ELF-1 (cell line): Measurements from ENCODE around the gene OBSL1.

Source experiments
- DNase-seq: peaks from one replicate; pipeline ENCODE4 v3.0.0-alpha.2; 2016; ENCODE audit warnings: low read depth, low spot score

OBSL1 gene

GRCh38 chr2:219513787-219514186, 57.6 kb downstream of the OBSL1 start:
- no peak for DNase-seq

GRCh38 chr2:219512524-219513216, 58.7 kb downstream of the OBSL1 start:
- no peak for DNase-seq

- DNase-seq, result no peak
Measured at GRCh38 chr2:219511547-219512325, 59.6 kb downstream of the OBSL1 start.

GRCh38 chr2:219510512-219511135, 60.7 kb downstream of the OBSL1 start:
- DNase-seq, result no peak

DNA sequence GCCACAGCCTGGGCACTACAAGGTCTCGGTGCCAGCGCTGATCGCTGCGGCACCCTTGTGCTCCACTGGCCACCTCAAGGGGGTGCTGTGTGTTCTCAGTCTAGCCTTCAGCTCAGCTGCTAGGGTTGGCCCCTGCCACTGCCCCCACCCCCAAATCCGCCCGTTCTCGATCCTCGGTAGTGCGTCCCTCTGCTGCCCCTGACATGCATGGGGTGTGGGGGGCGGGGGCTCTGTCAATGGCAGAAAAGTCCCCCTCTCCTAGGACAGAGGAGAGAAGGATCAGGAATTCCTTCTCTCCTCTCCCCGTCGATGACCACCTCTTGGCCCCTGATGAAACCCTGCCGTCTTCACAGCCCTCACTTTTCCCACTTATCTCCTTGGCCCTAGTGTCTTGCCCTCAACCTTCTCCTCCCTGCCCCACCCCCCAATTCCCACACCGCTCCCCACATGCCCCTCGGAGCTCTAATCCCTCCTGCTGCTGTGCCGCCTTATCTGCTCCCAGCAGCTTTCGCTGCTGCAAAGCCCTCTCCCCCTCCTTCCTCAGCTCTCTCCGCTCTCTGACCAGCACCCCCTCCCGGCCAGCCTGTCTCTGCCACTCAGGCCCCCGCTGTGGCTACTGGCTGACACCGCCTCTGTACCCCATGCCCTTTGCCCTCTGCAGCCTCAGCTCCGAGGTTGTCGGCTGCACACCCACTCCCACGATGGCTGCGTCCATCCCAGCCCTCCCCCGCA, 61.4 kb downstream of the OBSL1 start:
- DNase-seq, result peak; percentile 65

GRCh38 chr2:219508971-219509779, 62.2 kb downstream of the OBSL1 start:
- no peak for DNase-seq

DNA sequence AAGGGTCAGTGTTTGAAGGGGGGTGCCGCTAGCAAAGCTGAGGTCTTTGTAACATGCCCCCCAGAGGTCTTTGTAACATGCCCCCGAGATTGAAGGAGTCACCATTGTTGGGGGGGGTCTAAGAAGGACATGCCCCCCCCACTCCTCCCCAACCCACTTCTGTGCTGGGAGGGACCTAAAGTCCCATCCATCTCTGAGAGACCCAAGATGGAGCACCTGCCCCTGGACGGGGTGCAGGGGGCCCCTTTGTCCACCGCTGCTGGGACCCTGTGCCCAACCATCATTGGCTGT, 63.0 kb downstream of the OBSL1 start:
- no peak for DNase-seq

DNA sequence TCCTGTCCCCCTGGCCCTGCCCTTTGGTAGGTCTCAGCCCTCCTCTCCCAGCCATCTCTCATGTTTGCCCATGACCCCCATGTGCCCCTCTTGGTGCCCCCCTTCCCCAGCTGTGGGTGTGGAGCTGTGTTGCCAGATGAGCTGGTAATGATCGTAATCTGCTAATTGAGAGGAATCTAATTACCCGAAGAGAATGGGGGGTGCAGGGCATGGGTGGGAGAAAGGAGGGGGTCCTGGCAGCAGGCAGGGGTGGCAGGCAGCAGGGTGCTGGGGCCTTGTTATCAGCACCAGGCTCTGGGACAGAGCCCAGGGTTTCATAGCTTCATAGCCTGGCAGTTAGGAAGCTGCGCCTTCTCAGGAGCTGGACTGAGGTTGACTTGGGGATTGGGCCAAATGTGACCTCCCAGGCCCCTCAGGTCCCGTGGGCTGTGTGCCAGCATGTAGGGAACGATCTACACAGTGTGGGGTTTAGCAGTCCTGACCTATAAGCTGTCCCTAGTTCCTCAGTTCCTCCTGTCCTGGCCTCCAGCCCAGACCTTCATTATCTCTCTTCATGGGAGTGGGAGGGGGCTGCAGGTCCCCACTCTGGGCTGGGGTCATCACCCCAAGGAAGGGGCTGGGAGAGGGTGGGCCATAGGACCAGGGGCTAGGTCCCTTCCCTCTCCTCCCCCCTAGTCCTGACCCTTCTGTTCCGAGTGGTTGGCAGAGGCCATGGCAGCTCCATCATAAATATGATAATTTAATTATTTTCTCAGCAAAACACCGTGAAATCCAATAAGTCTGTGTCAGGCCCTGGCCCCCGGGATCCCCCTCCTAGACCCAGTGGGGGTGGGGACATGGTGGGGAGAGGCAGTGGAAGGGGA, 63.5 kb downstream of the OBSL1 start:
- no peak for DNase-seq

DNA sequence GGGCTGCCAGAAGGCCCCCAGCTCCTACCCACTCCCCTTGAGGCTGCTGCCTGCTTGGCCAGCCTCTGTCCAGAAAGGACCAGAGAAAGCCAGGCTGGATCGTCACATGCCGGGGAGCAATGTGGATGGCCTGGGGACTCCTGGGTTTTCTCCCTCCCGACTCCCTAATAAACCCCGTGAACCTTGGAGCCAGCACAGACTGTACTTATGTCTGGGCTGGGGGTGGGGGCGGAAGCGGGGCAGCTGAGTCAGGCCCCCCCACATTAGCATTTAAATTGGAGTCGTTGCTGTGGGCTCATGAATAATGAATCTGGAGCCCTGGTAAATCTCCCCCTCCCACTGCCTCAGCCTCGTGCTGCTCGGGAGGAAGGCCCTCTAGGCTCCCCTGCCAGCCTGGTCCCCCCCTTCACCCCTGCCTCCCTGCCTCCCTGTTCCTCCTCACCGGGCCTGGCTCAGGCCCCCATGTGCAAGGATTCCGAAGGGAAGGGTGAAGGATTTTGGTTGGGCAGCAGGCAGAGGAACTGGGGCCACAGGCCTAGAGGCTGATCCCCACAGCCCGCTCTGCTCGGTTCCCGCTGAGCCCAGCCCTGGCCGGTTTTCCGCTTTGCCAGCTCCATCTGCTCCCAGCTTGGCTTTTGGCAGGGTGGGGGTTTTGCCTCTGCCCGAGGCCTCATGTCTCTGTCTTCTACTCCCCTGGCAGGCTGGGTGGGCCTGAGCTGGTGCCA, 64.4 kb downstream of the OBSL1 start:
- DNase-seq, result no peak

- no peak for DNase-seq
Measured at GRCh38 chr2:219506153-219506801, 65.1 kb downstream of the OBSL1 start.

GRCh38 chr2:219505585-219505984, 65.8 kb downstream of the OBSL1 start:
- DNase-seq, result no peak

DNA sequence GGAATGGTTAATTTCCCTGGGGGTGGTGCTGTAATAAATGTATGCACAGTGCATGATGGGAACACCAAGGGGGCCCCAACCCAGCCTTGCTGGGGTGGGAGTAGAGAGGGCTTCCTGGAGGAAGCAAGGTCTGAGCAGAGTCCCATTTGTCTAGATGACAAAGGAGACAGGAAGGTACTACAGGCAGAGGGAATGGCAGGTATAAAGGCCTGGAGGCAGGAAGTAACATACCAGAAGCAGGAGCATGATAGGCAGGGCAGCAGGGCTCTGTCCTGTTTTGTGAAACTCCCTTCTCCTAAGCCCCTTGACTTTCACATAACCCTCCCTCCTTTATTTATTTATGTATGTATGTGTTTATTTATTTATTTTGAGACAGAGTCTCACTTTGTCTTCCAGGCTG, 68.7 kb downstream of the OBSL1 start:
- no peak for DNase-seq

- DNase-seq, result no peak
Measured at GRCh38 chr2:219501849-219502248, 69.5 kb downstream of the OBSL1 start.
